Lower lobe of right lung (tissue), 2 donors: ENCODE data around the gene C10orf120. TPM values are rescaled to one million over a fixed set of nuclear protein-coding genes. Genes with fewer than 3 reads are reported as not detected.

Experiments used
- ATAC-seq, 2 donors: fragments of 200-7000 bp; cut with Tn5 transposase; one replicate each; pipeline ENCODE4 v1.9.1; 2020 to 2022; ENCODE audit warnings: mild to moderate bottlenecking in 2 of 2, moderate library complexity in 2 of 2
- DNase-seq: peaks from one replicate; pipeline ENCODE4 v3.0.0-alpha.2; 2020
- H3K27ac ChIP-seq: fragments of 200-600 bp; one replicate; pipeline ENCODE4 v1.8.0; 2022
- H3K27me3 ChIP-seq: fragments of 200-600 bp; one replicate; pipeline ENCODE4 v1.8.0; 2022; ENCODE audit warnings: low read depth
- H3K36me3 ChIP-seq: fragments of 200-600 bp; one replicate; pipeline ENCODE4 v1.8.0; 2022; ENCODE audit warnings: mild to moderate bottlenecking
- H3K4me1 ChIP-seq: fragments of 200-600 bp; one replicate; pipeline ENCODE4 v1.8.0; 2022
- H3K4me3 ChIP-seq: fragments of 200-600 bp; one replicate; pipeline ENCODE4 v1.8.0; 2022; ENCODE audit warnings: mild to moderate bottlenecking
- H3K9me3 ChIP-seq: fragments of 200-600 bp; one replicate; pipeline ENCODE4 v1.8.0; 2022
- CTCF ChIP-seq: fragments of 200-600 bp; IDR thresholded peaks from one replicate; pipeline ENCODE4 v1.8.0; 2022; ENCODE audit warnings: antibody characterized with exemption, mild to moderate bottlenecking
- intact Hi-C: fragments of 100-400 bp; cut with DNase I; formaldehyde crosslinking; loops from one replicate; pipeline ENCODE4 v1.11.0; 2022
- long read RNA-seq: library from polyadenylated mRNA; unstranded; transcript quantifications from one replicate; pipeline ENCODE4 v2.0.0, GENCODE V29; 2021
- total RNA-seq: library from RNA; stranded (reverse); fragmentation: NEBNext Ultra II Directional; extraction: Animal tissue kit (Norgen Biotek cat#: 25700); gene quantifications from one replicate; pipeline ENCODE4 v1.2.1, GENCODE V29; 2021
- donor health status: DM: no; HTN: yes; CAD: no; lungs with severe emphysema.

Gene C10orf120
- not detected for total RNA-seq
- long read RNA-seq: 0 reads

DNA sequence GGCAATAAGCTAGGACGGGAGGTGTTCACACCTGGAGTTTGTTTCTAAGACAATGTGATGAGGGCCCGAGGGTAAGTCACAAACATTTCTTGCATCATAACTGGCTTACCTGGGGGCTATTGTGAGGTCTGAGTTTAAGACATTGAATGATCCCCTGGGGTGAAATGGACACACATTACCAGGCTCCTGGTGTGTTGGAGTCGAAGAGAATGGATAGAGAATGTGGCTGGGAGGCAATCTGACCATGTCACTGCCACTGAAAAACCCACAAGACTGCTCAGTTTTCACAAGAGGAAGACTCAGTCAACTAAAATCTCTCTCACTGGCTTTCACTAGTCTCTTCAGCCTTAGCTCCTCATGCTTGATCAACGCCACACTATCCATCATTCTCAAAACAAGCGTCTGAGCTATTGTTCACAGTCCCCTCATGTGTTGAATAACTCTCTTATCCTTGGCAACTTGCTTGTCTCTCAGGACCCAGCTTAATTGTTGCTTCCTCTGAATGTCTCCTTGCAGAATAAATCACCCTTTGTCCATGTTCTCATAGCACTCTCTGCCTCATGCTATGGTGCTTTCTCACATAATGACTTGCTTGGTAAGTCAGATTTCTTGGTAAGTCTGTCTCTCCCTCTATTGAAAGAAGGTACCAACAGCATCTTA lies at the start of gene C10orf120:
C10orf120 (minus strand) TSS at position 51 of the 660 bp plus-strand sequence. CDS start 56 bp downstream, outside the sequence.
- H3K4me1 ChIP-seq: no peaks in the 10 kb centered on the region
- intact Hi-C loops: no loop called here
- no peak within 1 kb of the TSS for H3K27ac ChIP-seq
- no peaks in the 10 kb centered on the region for H3K36me3 ChIP-seq
- no peak for ATAC-seq
- no peak for TF ChIP-seq CTCF
- DNase-seq: no peak
- no peaks in the 10 kb centered on the region for H3K27me3 ChIP-seq
- no peak within 1 kb of the TSS for H3K4me3 ChIP-seq
- H3K9me3 ChIP-seq: no peaks in the 10 kb centered on the region

GRCh38 chr10:122748496-122748895 lies 48.9 kb upstream of the C10orf120 start:
- DNase-seq (no peak), ATAC-seq (no peak)
- Histone ChIP-seq H3K36me3 (no peaks in the 10 kb centered on the region), H3K27ac (no peak overlapping the region), H3K27me3 (no peaks in the 10 kb centered on the region), H3K4me1 (no peaks in the 10 kb centered on the region), H3K9me3 (no peaks in the 10 kb centered on the region), H3K4me3 (no peak overlapping the region)
- intact Hi-C loops: no loop called here
- TF ChIP-seq CTCF: no peak

GRCh38 chr10:122746408-122746807 lies 46.8 kb upstream of the C10orf120 start:
- no peak overlapping the region for H3K27ac ChIP-seq

GRCh38 chr10:122744257-122744656 lies 44.6 kb upstream of the C10orf120 start:
- DNase-seq (no peak), ATAC-seq (no peak)
- no peaks in the 10 kb centered on the region for H3K4me1 ChIP-seq
- no peak overlapping the region for H3K27ac ChIP-seq
- no peak overlapping the region for H3K4me3 ChIP-seq
- H3K36me3 ChIP-seq: no peaks in the 10 kb centered on the region
- H3K27me3 ChIP-seq: no peaks in the 10 kb centered on the region
- no peak for TF ChIP-seq CTCF
- no peaks in the 10 kb centered on the region for H3K9me3 ChIP-seq
- intact Hi-C loops: no loop called here

More at GRCh38 chr10:122746408-122746807, 46.8 kb upstream of the C10orf120 start:
- no peak for ATAC-seq
- Histone ChIP-seq H3K4me3 (no peak overlapping the region), H3K27me3 (no peaks in the 10 kb centered on the region), H3K36me3 (no peaks in the 10 kb centered on the region), H3K9me3 (no peaks in the 10 kb centered on the region), H3K4me1 (no peaks in the 10 kb centered on the region)
- TF ChIP-seq CTCF: no peak
- intact Hi-C loops: no loop called here
- no peak for DNase-seq

GRCh38 chr10:122740640-122741039 lies 41.0 kb upstream of the C10orf120 start:
- ATAC-seq (no peak), DNase-seq (no peak)
- no peaks in the 10 kb centered on the region for H3K4me1 ChIP-seq
- no peaks in the 10 kb centered on the region for H3K27me3 ChIP-seq
- no peaks in the 10 kb centered on the region for H3K36me3 ChIP-seq
- no peak for TF ChIP-seq CTCF
- H3K4me3 ChIP-seq: no peak overlapping the region
- H3K9me3 ChIP-seq: no peaks in the 10 kb centered on the region
- intact Hi-C loops: no loop called here
- H3K27ac ChIP-seq: no peak overlapping the region
